ENCODE results near the gene FKBP3. TPM values are rescaled to one million over a fixed set of nuclear protein-coding genes. Genes with fewer than 3 reads are reported as not detected.

FKBP3 gene
- total and polyA plus RNA-seq, 2 experiments from 2014 or later: 114 to 699 TPM

DNA sequence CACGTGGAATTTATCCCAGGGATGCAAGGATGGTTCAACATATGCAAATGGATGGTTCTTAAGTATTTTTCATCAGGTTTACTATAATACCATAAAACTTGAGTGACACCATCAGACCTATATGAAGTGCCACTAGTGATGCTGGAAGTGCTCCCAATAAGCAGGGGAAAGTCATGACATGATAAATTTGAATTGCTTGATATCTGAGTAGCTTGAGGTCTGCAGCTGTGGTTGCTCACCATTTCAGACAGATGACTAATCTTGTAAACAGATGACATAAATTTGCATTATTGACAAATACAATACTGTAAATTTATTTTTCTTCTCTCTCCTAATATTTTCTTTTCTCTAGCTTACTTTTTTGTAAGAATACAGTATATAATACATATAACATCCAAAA, 64.1 kb downstream of the FKBP3 start:
- Histone ChIP-seq H3K27ac (ENCODE audit: low read depth) (no peak overlapping the region), H3K9me2 (ENCODE audit: insufficient read depth) (no peaks in the 10 kb centered on the region), H3K4me2 (no peak overlapping the region), H3K36me3 (ENCODE audit: insufficient read depth) (no peaks in the 10 kb centered on the region), H2AFZ (no peak overlapping the region), H3F3A (replicated peaks; ENCODE audit: low read depth) (no peaks in the 10 kb centered on the region), H3K27me3 (ENCODE audit: insufficient read depth) (no peaks in the 10 kb centered on the region), H3K79me2 (replicated peaks; ENCODE audit: insufficient read depth) (no peaks in the 10 kb centered on the region), H3K4me3 (no peak overlapping the region), H4K20me1 (replicated peaks; ENCODE audit: insufficient read depth) (no peaks in the 10 kb centered on the region; the same call in 1 of the 2 replicates), H3K4me1 (ENCODE audit: insufficient read depth) (no peaks in the 10 kb centered on the region)
- Mint-ChIP-seq H3K27ac (no peak overlapping the region), H3K4me1 (no peaks in the 10 kb centered on the region), H3K9me3 (no peaks in the 10 kb centered on the region), H3K27me3 (ENCODE audit: insufficient read depth, low read depth, poor library complexity) (no peaks in the 10 kb centered on the region), H3K36me3 (ENCODE audit: low read depth) (peaks cover 5% of the 10 kb centered on the region; the same call in 1 of the 3 replicates), H3K4me3 (no peak overlapping the region)
- DNase-seq (ENCODE audit: low spot score) (no peak), ATAC-seq (no peak)
- TF ChIP-seq, protein P1, sequence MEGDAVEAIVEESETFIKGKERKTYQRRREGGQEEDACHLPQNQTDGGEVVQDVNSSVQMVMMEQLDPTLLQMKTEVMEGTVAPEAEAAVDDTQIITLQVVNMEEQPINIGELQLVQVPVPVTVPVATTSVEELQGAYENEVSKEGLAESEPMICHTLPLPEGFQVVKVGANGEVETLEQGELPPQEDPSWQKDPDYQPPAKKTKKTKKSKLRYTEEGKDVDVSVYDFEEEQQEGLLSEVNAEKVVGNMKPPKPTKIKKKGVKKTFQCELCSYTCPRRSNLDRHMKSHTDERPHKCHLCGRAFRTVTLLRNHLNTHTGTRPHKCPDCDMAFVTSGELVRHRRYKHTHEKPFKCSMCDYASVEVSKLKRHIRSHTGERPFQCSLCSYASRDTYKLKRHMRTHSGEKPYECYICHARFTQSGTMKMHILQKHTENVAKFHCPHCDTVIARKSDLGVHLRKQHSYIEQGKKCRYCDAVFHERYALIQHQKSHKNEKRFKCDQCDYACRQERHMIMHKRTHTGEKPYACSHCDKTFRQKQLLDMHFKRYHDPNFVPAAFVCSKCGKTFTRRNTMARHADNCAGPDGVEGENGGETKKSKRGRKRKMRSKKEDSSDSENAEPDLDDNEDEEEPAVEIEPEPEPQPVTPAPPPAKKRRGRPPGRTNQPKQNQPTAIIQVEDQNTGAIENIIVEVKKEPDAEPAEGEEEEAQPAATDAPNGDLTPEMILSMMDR (conservative IDR thresholded peaks at IDR 0.05; ENCODE audit: low read depth in 2 of 2): no peak
- no peak for TF ChIP-seq NANOG (IDR thresholded peaks at IDR 0.05; ENCODE audit: borderline replicate concordance)
- TF ChIP-seq ZNF114 (CRISPR knock-in tag; IDR thresholded peaks at IDR 0.05): no peak
- TF ChIP-seq, protein P2, sequence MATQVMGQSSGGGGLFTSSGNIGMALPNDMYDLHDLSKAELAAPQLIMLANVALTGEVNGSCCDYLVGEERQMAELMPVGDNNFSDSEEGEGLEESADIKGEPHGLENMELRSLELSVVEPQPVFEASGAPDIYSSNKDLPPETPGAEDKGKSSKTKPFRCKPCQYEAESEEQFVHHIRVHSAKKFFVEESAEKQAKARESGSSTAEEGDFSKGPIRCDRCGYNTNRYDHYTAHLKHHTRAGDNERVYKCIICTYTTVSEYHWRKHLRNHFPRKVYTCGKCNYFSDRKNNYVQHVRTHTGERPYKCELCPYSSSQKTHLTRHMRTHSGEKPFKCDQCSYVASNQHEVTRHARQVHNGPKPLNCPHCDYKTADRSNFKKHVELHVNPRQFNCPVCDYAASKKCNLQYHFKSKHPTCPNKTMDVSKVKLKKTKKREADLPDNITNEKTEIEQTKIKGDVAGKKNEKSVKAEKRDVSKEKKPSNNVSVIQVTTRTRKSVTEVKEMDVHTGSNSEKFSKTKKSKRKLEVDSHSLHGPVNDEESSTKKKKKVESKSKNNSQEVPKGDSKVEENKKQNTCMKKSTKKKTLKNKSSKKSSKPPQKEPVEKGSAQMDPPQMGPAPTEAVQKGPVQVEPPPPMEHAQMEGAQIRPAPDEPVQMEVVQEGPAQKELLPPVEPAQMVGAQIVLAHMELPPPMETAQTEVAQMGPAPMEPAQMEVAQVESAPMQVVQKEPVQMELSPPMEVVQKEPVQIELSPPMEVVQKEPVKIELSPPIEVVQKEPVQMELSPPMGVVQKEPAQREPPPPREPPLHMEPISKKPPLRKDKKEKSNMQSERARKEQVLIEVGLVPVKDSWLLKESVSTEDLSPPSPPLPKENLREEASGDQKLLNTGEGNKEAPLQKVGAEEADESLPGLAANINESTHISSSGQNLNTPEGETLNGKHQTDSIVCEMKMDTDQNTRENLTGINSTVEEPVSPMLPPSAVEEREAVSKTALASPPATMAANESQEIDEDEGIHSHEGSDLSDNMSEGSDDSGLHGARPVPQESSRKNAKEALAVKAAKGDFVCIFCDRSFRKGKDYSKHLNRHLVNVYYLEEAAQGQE (IDR thresholded peaks at IDR 0.05; ENCODE audit: unreplicated experiment): no peak
- TF ChIP-seq, protein P3, sequence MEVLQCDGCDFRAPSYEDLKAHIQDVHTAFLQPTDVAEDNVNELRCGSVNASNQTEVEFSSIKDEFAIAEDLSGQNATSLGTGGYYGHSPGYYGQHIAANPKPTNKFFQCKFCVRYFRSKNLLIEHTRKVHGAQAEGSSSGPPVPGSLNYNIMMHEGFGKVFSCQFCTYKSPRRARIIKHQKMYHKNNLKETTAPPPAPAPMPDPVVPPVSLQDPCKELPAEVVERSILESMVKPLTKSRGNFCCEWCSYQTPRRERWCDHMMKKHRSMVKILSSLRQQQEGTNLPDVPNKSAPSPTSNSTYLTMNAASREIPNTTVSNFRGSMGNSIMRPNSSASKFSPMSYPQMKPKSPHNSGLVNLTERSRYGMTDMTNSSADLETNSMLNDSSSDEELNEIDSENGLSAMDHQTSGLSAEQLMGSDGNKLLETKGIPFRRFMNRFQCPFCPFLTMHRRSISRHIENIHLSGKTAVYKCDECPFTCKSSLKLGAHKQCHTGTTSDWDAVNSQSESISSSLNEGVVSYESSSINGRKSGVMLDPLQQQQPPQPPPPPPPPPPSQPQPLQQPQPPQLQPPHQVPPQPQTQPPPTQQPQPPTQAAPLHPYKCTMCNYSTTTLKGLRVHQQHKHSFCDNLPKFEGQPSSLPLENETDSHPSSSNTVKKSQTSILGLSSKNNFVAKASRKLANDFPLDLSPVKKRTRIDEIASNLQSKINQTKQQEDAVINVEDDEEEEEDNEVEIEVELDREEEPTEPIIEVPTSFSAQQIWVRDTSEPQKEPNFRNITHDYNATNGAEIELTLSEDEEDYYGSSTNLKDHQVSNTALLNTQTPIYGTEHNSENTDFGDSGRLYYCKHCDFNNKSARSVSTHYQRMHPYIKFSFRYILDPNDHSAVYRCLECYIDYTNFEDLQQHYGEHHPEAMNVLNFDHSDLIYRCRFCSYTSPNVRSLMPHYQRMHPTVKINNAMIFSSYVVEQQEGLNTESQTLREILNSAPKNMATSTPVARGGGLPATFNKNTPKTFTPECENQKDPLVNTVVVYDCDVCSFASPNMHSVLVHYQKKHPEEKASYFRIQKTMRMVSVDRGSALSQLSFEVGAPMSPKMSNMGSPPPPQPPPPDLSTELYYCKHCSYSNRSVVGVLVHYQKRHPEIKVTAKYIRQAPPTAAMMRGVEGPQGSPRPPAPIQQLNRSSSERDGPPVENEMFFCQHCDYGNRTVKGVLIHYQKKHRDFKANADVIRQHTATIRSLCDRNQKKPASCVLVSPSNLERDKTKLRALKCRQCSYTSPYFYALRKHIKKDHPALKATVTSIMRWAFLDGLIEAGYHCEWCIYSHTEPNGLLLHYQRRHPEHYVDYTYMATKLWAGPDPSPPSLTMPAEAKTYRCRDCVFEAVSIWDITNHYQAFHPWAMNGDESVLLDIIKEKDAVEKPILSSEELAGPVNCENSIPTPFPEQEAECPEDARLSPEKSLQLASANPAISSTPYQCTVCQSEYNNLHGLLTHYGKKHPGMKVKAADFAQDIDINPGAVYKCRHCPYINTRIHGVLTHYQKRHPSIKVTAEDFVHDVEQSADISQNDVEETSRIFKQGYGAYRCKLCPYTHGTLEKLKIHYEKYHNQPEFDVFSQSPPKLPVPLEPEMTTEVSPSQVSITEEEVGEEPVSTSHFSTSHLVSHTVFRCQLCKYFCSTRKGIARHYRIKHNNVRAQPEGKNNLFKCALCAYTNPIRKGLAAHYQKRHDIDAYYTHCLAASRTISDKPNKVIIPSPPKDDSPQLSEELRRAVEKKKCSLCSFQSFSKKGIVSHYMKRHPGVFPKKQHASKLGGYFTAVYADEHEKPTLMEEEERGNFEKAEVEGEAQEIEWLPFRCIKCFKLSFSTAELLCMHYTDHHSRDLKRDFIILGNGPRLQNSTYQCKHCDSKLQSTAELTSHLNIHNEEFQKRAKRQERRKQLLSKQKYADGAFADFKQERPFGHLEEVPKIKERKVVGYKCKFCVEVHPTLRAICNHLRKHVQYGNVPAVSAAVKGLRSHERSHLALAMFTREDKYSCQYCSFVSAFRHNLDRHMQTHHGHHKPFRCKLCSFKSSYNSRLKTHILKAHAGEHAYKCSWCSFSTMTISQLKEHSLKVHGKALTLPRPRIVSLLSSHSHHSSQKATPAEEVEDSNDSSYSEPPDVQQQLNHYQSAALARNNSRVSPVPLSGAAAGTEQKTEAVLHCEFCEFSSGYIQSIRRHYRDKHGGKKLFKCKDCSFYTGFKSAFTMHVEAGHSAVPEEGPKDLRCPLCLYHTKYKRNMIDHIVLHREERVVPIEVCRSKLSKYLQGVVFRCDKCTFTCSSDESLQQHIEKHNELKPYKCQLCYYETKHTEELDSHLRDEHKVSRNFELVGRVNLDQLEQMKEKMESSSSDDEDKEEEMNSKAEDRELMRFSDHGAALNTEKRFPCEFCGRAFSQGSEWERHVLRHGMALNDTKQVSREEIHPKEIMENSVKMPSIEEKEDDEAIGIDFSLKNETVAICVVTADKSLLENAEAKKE (CRISPR knock-in tag; IDR thresholded peaks at IDR 0.05): no peak
- TF ChIP-seq, protein P4, sequence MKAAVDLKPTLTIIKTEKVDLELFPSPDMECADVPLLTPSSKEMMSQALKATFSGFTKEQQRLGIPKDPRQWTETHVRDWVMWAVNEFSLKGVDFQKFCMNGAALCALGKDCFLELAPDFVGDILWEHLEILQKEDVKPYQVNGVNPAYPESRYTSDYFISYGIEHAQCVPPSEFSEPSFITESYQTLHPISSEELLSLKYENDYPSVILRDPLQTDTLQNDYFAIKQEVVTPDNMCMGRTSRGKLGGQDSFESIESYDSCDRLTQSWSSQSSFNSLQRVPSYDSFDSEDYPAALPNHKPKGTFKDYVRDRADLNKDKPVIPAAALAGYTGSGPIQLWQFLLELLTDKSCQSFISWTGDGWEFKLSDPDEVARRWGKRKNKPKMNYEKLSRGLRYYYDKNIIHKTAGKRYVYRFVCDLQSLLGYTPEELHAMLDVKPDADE (IDR thresholded peaks at IDR 0.05): no peak
- no peak for TF ChIP-seq STAT1 (IDR thresholded peaks at IDR 0.05; ENCODE audit: unreplicated experiment)
- TF ChIP-seq CREB1 (CRISPR knock-in tag; IDR thresholded peaks at IDR 0.05; ENCODE audit: low read depth): no peak
- no peak for TF ChIP-seq JUNB (IDR thresholded peaks at IDR 0.05; ENCODE audit: unreplicated experiment)
- no peak for TF ChIP-seq POLR2AphosphoS5 (IDR thresholded peaks at IDR 0.05; ENCODE audit: low read depth)
- no peak for TF ChIP-seq EZH2 (IDR thresholded peaks at IDR 0.05; ENCODE audit: low read depth, unreplicated experiment)
- no peak for TF ChIP-seq ZNF331 (CRISPR knock-in tag; IDR thresholded peaks at IDR 0.05; ENCODE audit: low read depth)
- TF ChIP-seq EZH2phosphoT487 (IDR thresholded peaks at IDR 0.05; ENCODE audit: unreplicated experiment): no peak
